SK-N-SH (cell line): ENCODE measurements around the gene ZNF414. TPM values are rescaled to one million over a fixed set of nuclear protein-coding genes. Genes with fewer than 3 reads are reported as not detected.

ENCODE experiments used
- CTCF ChIA-PET: fragments of 300-600, 350-600 bp; formaldehyde crosslinking; extraction: SDS; loops from one replicate; lab custom pipeline; 2021; lab: Yijun Ruan, JAX
- POLR2A ChIA-PET: fragments of 350-600 bp; sonication (Branson Sonifier 250); formaldehyde crosslinking; extraction: SDS; loops from one replicate; lab custom pipeline; 2020; ENCODE audit warnings: antibody characterized with exemption, inconsistent platforms; lab: Yijun Ruan, JAX
- DNase-seq: peaks from one replicate; pipeline ENCODE4 v3.0.0; 2012
- H2AFZ ChIP-seq: fragments of 200-600 bp; sonication (generic); 2 replicates; pipeline ENCODE4 v1.8.1; 2016; ENCODE audit warnings: antibody characterized with exemption, mild to moderate bottlenecking, low read depth
- H3F3A ChIP-seq: fragments of 200-600 bp; sonication (generic); replicated peaks from 2 replicates; pipeline ENCODE3; 2016; ENCODE audit warnings: antibody characterized with exemption, mild to moderate bottlenecking; ENCODE audit not compliant: insufficient read depth
- H3K27ac ChIP-seq, 2 experiments: fragments of 200-500 bp in 1 of 2; fragments of 200-600 bp in 1 of 2; sonication (Bioruptor generic) in 1 of 2; sonication (generic), shearing (Covaris generic) in 1 of 2; 2 replicates each; pipeline versions ENCODE4 v1.5.1 to v1.6.1; 2014 to 2016; ENCODE audit warnings: low read depth in 2 of 2, inconsistent platforms in 1 of 2, low read length in 1 of 2, mild to moderate bottlenecking in 1 of 2, mixed read lengths in 1 of 2
- H3K27me3 ChIP-seq: fragments of 200-600 bp; sonication (generic), shearing (Covaris generic); 2 replicates; pipeline ENCODE4 v1.6.1; 2016; ENCODE audit warnings: mixed run types; ENCODE audit not compliant: insufficient read depth
- H3K36me3 ChIP-seq, 2 experiments: fragments of 200-500 bp in 1 of 2; fragments of 200-600 bp in 1 of 2; sonication (Bioruptor generic) in 1 of 2; sonication (generic) in 1 of 2; replicated peaks in 1 of 2; 2 replicates each; pipeline versions ENCODE3 to v1.5.1; 2014 to 2016; ENCODE audit warnings: low read length in 1 of 2, mild to moderate bottlenecking in 1 of 2; ENCODE audit not compliant: insufficient read depth in 2 of 2, control insufficient read depth in 1 of 2
- H3K4me1 ChIP-seq, 2 experiments: fragments of 200-500 bp in 1 of 2; fragments of 200-600 bp in 1 of 2; sonication (Bioruptor generic) in 1 of 2; sonication (generic), shearing (Covaris generic) in 1 of 2; 2 replicates each; pipeline versions ENCODE4 v1.5.1 to v1.6.1; 2014 to 2016; ENCODE audit warnings: low read depth in 1 of 2, low read length in 1 of 2, mixed run types in 1 of 2; ENCODE audit not compliant: insufficient read depth in 2 of 2, control insufficient read depth in 1 of 2
- H3K4me2 ChIP-seq: fragments of 200-600 bp; sonication (generic), shearing (Covaris generic); 2 replicates; pipeline ENCODE4 v1.6.1; 2017; ENCODE audit warnings: mixed run types
- H3K4me3 ChIP-seq, 2 experiments: fragments of 200-500 bp in 1 of 2; fragments of 200-600 bp in 1 of 2; sonication (Bioruptor generic) in 1 of 2; sonication (generic), shearing (Covaris generic) in 1 of 2; 2 replicates each; pipeline versions ENCODE4 v1.5.1 to v1.8.1; 2014 to 2016; ENCODE audit warnings: low read depth in 2 of 2, inconsistent platforms in 1 of 2, low read length in 1 of 2, mild to moderate bottlenecking in 1 of 2, mixed read lengths in 1 of 2, moderate library complexity in 1 of 2
- H3K79me2 ChIP-seq: fragments of 200-600 bp; sonication (generic); 2 replicates; pipeline ENCODE4 v1.8.1; 2017; ENCODE audit warnings: mild to moderate bottlenecking; ENCODE audit not compliant: insufficient read depth
- H3K9ac ChIP-seq: fragments of 200-600 bp; sonication (generic); 2 replicates; pipeline ENCODE4 v1.6.1; 2017; ENCODE audit warnings: mixed run types
- H3K9me2 ChIP-seq: fragments of 200-600 bp; sonication (generic); 2 replicates; pipeline ENCODE4 v1.6.1; 2017; ENCODE audit warnings: mixed run types
- H3K9me3 ChIP-seq: fragments of 200-600 bp; sonication (generic); 2 replicates; pipeline ENCODE4 v1.6.1; 2017; ENCODE audit warnings: mixed run types, mild to moderate bottlenecking, moderate library complexity
- H4K20me1 ChIP-seq: fragments of 200-600 bp; sonication (generic); 2 replicates; pipeline ENCODE4 v1.6.1; 2017; ENCODE audit warnings: mild to moderate bottlenecking, mixed run types; ENCODE audit not compliant: insufficient read depth
- CHD2 ChIP-seq: fragments of 150-350 bp; IDR thresholded peaks from 2 replicates; pipeline ENCODE4 v1.6.1; 2018; ENCODE audit warnings: low read length; ENCODE audit not compliant: partially characterized antibody
- EP300 ChIP-seq, 2 experiments: IDR thresholded peaks; 2 replicates each; pipeline versions ENCODE4 v1.4.0 to v1.6.1; 2012; ENCODE audit warnings: borderline replicate concordance in 1 of 2, low read depth in 1 of 2, low read length in 1 of 2
- GATA2 ChIP-seq: sonication (generic); formaldehyde crosslinking; IDR thresholded peaks from 2 replicates; pipeline ENCODE4 v1.5.0; 2020; ENCODE audit warnings: mild to moderate bottlenecking, missing genetic modification reagents
- JUND ChIP-seq: IDR thresholded peaks from 2 replicates; pipeline ENCODE4 v1.4.0; 2012
- MEF2A ChIP-seq: IDR thresholded peaks from 2 replicates; pipeline ENCODE4 v1.4.0; 2012; ENCODE audit warnings: low read depth, borderline replicate concordance
- MXI1 ChIP-seq: IDR thresholded peaks from 2 replicates; pipeline ENCODE4 v1.6.1; 2012; ENCODE audit warnings: mild to moderate bottlenecking, low read depth, low read length, improper control_type of control experiment
- PBX3 ChIP-seq: IDR thresholded peaks from 2 replicates; pipeline ENCODE4; 2012
- RCOR1 ChIP-seq: fragments of 150-350 bp; IDR thresholded peaks from 2 replicates; pipeline ENCODE4 v1.6.1; 2017; ENCODE audit warnings: antibody characterized with exemption, low read length
- RXRA ChIP-seq: IDR thresholded peaks from 2 replicates; pipeline ENCODE4 v1.4.0; 2012; ENCODE audit warnings: low read depth, mild to moderate bottlenecking, borderline replicate concordance
- TAF1 ChIP-seq: IDR thresholded peaks from 2 replicates; pipeline ENCODE4 v1.6.1; 2012; ENCODE audit warnings: low read depth, mild to moderate bottlenecking, low read length, moderate library complexity, borderline replicate concordance
- WGBS: methylation state at CpG from one replicate; pipeline ENCODE4 v1.1.6; 2017; ENCODE audit warnings: low lambda C conversion rate; 5-methylcytosine and 5-hydroxymethylcytosine counted together
- polyA plus RNA-seq, 3 experiments: library from polyadenylated mRNA; depleted of rRNA; stranded (reverse); fragments of >200 nt; gene quantifications; 2 replicates each; pipeline ENCODE4 v1.2.3, GENCODE V29; 2012

Gene ZNF414
- polyA plus RNA-seq, 1 of the 3 experiments (the other 2 are of a cell fraction): 17.0 TPM

GRCh38 chr19:8469613-8470368, 44.2 kb downstream of the ZNF414 start:
- 95% methylated on average over 10 of the region's 13 CpGs for WGBS
- no peaks in the 10 kb centered on the region for H3K9me3 ChIP-seq
- peaks cover 90% of the 10 kb centered on the region for H3K79me2 ChIP-seq
- CTCF ChIA-PET: interaction anchor here (0.6 to 1.2 kb wide), 5 partner anchors 10 to 115 kb away, joined by 3 read pairs; no protein-coding TSS in a partner anchor
- peak overlapping the region in 1 of 2 experiments; percentile 75; a peak in 1 of 4 replicates for H3K27ac ChIP-seq
- no peak overlapping the region for H2AFZ ChIP-seq
- H3K36me3 ChIP-seq: peaks cover 87 to 91% of the 10 kb centered on the region in 2 experiments
- POLR2A ChIA-PET: interaction anchor here (0.5 to 1.0 kb wide), 4 partner anchors 20 to 80 kb away, joined by 3 to 4 read pairs (median 3); partner anchors contain the start of genes HNRNPM, RAB11B and ZNF414
- DNase-seq: no peak
- TF ChIP-seq CHD2 (peak; percentile 11), MXI1 (no peak)
- no peak overlapping the region for H3K4me2 ChIP-seq
- peaks cover 9% of the 10 kb centered on the region for H3F3A ChIP-seq
- peaks cover 34% of the 10 kb centered on the region for H4K20me1 ChIP-seq
- H3K9ac ChIP-seq: no peak overlapping the region
- H3K4me1 ChIP-seq: peaks cover 0 to 26% of the 10 kb centered on the region in 2 experiments; a peak in 2 of 4 replicates
- H3K4me3 ChIP-seq: no peak overlapping the region
- no peaks in the 10 kb centered on the region for H3K27me3 ChIP-seq
- H3K9me2 ChIP-seq: no peaks in the 10 kb centered on the region

- Histone ChIP-seq H3K36me3 (peaks cover 86 to 90% of the 10 kb centered on the region in 2 experiments), H3K9ac (no peak overlapping the region), H3K9me3 (no peaks in the 10 kb centered on the region), H2AFZ (no peak overlapping the region), H3K27me3 (no peaks in the 10 kb centered on the region), H3K4me2 (no peak overlapping the region), H3K9me2 (no peaks in the 10 kb centered on the region), H4K20me1 (peaks cover 44% of the 10 kb centered on the region), H3K4me3 (no peak overlapping the region), H3K79me2 (peaks cover 98% of the 10 kb centered on the region), H3K4me1 (peaks cover 0 to 26% of the 10 kb centered on the region in 2 experiments; a peak in 2 of 4 replicates), H3K27ac (peak overlapping the region; percentile 5 to 75; a peak in 3 of 4 replicates), H3F3A (peaks cover 9% of the 10 kb centered on the region)
- ChIA-PET CTCF (interaction anchor here (0.6 to 1.0 kb wide), 3 partner anchors 37 to 114 kb away, joined by 3 read pairs; no protein-coding TSS in a partner anchor), POLR2A (interaction anchor here (1.0 kb wide), 2 partner anchors 24 to 45 kb away, joined by 3 to 4 read pairs; partner anchors contain the start of genes HNRNPM and ZNF414)
- DNase-seq: peak; percentile 72
- 61% methylated on average over 8 of the region's 8 CpGs for WGBS
- no peak for TF ChIP-seq JUND
- no peak for TF ChIP-seq TAF1
- TF ChIP-seq GATA2 (CRISPR knock-in tag): peak; percentile 63
- TF ChIP-seq MXI1: peak; percentile 94
- TF ChIP-seq CHD2: peak; percentile 20
- TF ChIP-seq RXRA: no peak
- peak; percentile 91 for TF ChIP-seq RCOR1
- no peak for TF ChIP-seq MEF2A
- no peak for TF ChIP-seq PBX3
- TF ChIP-seq EP300 (IDR thresholded peaks at IDR 0.05; ENCODE audit: borderline replicate concordance in 1 of 2, low read depth in 1 of 2, low read length in 1 of 2): peak in 1 of 2 experiments; percentile 50; a peak in 1 of 4 replicates
Observed at GRCh38 chr19:8468761-8469373, 45.1 kb downstream of the ZNF414 start.
